ENCODE results near the gene NCOA7. TPM values are rescaled to one million over a fixed set of nuclear protein-coding genes. Genes with fewer than 3 reads are reported as not detected.
"Not testable (repeated sequence)": the region's sequence is repeated elsewhere in the genome, so short reads cannot be mapped to it uniquely, and the experiment has no call there.

The NCOA7 gene
- total and polyA plus RNA-seq, 5 experiments from 2014 or later: 9.4 to 48.0 (median 16.5) TPM

- POLR2A ChIA-PET, H3K9me3 Mint-ChIP-seq, H3K27me3 Mint-ChIP-seq, H3K4me3 Mint-ChIP-seq, ATAC-seq, H3K4me1 Mint-ChIP-seq, DNase-seq, H3K27ac Mint-ChIP-seq: not testable (repeated sequence)
- H3K36me3 Mint-ChIP-seq: peaks cover 7 to 30% (median 10%) of the 10 kb centered on the region in 3 donors
Measured at GRCh38 chr6:125911051-125911451, 120.3 kb downstream of the NCOA7 start.

- H3K9me3 Mint-ChIP-seq, POLR2A ChIA-PET, H3K27me3 Mint-ChIP-seq, H3K4me1 Mint-ChIP-seq, H3K4me3 Mint-ChIP-seq, ATAC-seq, DNase-seq, H3K27ac Mint-ChIP-seq: not testable (repeated sequence)
- peaks cover 7 to 43% (median 17%) of the 10 kb centered on the region in 3 donors for H3K36me3 Mint-ChIP-seq
Measured at GRCh38 chr6:125912430-125912829, 121.7 kb downstream of the NCOA7 start.

- H3K27me3 Mint-ChIP-seq: no peaks in the 10 kb centered on the region
- DNase-seq: no peak
- POLR2A ChIA-PET: no interaction called here
- ATAC-seq: no peak
- no peaks in the 10 kb centered on the region for H3K9me3 Mint-ChIP-seq
- H3K4me3 Mint-ChIP-seq: no peak overlapping the region
- H3K27ac Mint-ChIP-seq: no peak overlapping the region
- H3K4me1 Mint-ChIP-seq: peaks cover 4 to 11% (median 6%) of the 10 kb centered on the region in 4 donors
- peaks cover 7 to 48% (median 20%) of the 10 kb centered on the region in 3 donors for H3K36me3 Mint-ChIP-seq
Measured at GRCh38 chr6:125913145-125913544, 122.4 kb downstream of the NCOA7 start.

GRCh38 chr6:125913864-125914351 lies 123.1 kb downstream of the NCOA7 start:
- Mint-ChIP-seq H3K27ac (peak overlapping the region in 1 of 10 donors; percentile 71), H3K9me3 (no peaks in the 10 kb centered on the region), H3K27me3 (no peaks in the 10 kb centered on the region), H3K4me3 (no peak overlapping the region), H3K36me3 (peaks cover 7 to 48% (median 20%) of the 10 kb centered on the region in 3 donors), H3K4me1 (peaks cover 7 to 19% (median 13%) of the 10 kb centered on the region in 4 donors)
- ATAC-seq (no peak), DNase-seq (no peak)
- POLR2A ChIA-PET: no interaction called here

GRCh38 chr6:125918230-125918629 lies 127.5 kb downstream of the NCOA7 start:
- H3K27ac Mint-ChIP-seq: peak overlapping the region in 7 of 10 donors; percentile 1 to 90 (median 88)
- H3K27me3 Mint-ChIP-seq: no peaks in the 10 kb centered on the region
- H3K4me1 Mint-ChIP-seq: peaks cover 10 to 27% (median 19%) of the 10 kb centered on the region in 4 donors
- no peak for DNase-seq
- H3K4me3 Mint-ChIP-seq: peak overlapping the region in 2 of 10 donors; percentile 16 to 43
- peaks cover 10 to 66% (median 24%) of the 10 kb centered on the region in 3 donors for H3K36me3 Mint-ChIP-seq
- no peak for ATAC-seq
- no peaks in the 10 kb centered on the region for H3K9me3 Mint-ChIP-seq
- POLR2A ChIA-PET: interaction anchor here (2.3 kb wide), 1 partner anchor 128 kb away, joined by 6 read pairs; the partner anchor contains the start of gene NCOA7

- DNase-seq: peak in 7 of 10 donors; percentile 1 to 47 (median 20)
- H3K36me3 Mint-ChIP-seq: peaks cover 13 to 72% (median 26%) of the 10 kb centered on the region in 3 donors
- H3K9me3 Mint-ChIP-seq: no peaks in the 10 kb centered on the region
- POLR2A ChIA-PET: interaction anchor here (1.5 kb wide), 1 partner anchor 128 kb away, joined by 4 read pairs; the partner anchor contains the start of gene NCOA7
- H3K27me3 Mint-ChIP-seq: no peaks in the 10 kb centered on the region
- peak; percentile 87 to 98 for ATAC-seq
- peak overlapping the region; percentile 46 to 90 (median 83) for H3K27ac Mint-ChIP-seq
- H3K4me3 Mint-ChIP-seq: peak overlapping the region; percentile 13 to 83 (median 44)
- H3K4me1 Mint-ChIP-seq: peaks cover 10 to 27% (median 19%) of the 10 kb centered on the region in 4 donors
Measured at GRCh38 chr6:125918681-125919566, 128.2 kb downstream of the NCOA7 start.

- Mint-ChIP-seq H3K4me1 (peaks cover 10 to 27% (median 19%) of the 10 kb centered on the region in 4 donors), H3K9me3 (no peaks in the 10 kb centered on the region), H3K27me3 (no peaks in the 10 kb centered on the region), H3K27ac (peak overlapping the region in 3 of 10 donors; percentile 88 to 90 (median 88)), H3K36me3 (peaks cover 13 to 78% (median 28%) of the 10 kb centered on the region in 3 donors), H3K4me3 (peak overlapping the region in 2 of 10 donors; percentile 74 to 83)
- ATAC-seq (no peak), DNase-seq (no peak)
- POLR2A ChIA-PET: interaction anchor here (1.5 kb wide), 1 partner anchor 129 kb away, joined by 4 read pairs; the partner anchor contains the start of gene NCOA7
Measured at GRCh38 chr6:125919618-125920017, 128.9 kb downstream of the NCOA7 start.

- ATAC-seq (no peak), DNase-seq (no peak)
- H3K4me3 Mint-ChIP-seq: no peak overlapping the region
- no peaks in the 10 kb centered on the region for H3K27me3 Mint-ChIP-seq
- peaks cover 6 to 68% (median 11%) of the 10 kb centered on the region in 3 donors for H3K36me3 Mint-ChIP-seq
- no peaks in the 10 kb centered on the region for H3K9me3 Mint-ChIP-seq
- H3K27ac Mint-ChIP-seq: no peak overlapping the region
- H3K4me1 Mint-ChIP-seq: peaks cover 6 to 27% (median 18%) of the 10 kb centered on the region in 4 donors
- POLR2A ChIA-PET: no interaction called here
Measured at GRCh38 chr6:125922322-125922860, 131.6 kb downstream of the NCOA7 start.

GRCh38 chr6:125923366-125923877 lies 132.7 kb downstream of the NCOA7 start:
- no peaks in the 10 kb centered on the region for H3K27me3 Mint-ChIP-seq
- peaks cover 6 to 17% (median 10%) of the 10 kb centered on the region in 4 donors for H3K4me1 Mint-ChIP-seq
- H3K4me3 Mint-ChIP-seq: no peak overlapping the region
- no peak for DNase-seq
- no peak overlapping the region for H3K27ac Mint-ChIP-seq
- ATAC-seq: no peak
- POLR2A ChIA-PET: no interaction called here
- H3K36me3 Mint-ChIP-seq: peaks cover 11 to 72% (median 19%) of the 10 kb centered on the region in 3 donors
- H3K9me3 Mint-ChIP-seq: no peaks in the 10 kb centered on the region

- no peak for DNase-seq
- no peaks in the 10 kb centered on the region for H3K27me3 Mint-ChIP-seq
- no peak overlapping the region for H3K4me3 Mint-ChIP-seq
- POLR2A ChIA-PET: no interaction called here
- no peaks in the 10 kb centered on the region for H3K9me3 Mint-ChIP-seq
- ATAC-seq: no peak
- H3K36me3 Mint-ChIP-seq: peaks cover 13 to 74% (median 22%) of the 10 kb centered on the region in 3 donors
- peak overlapping the region in 1 of 10 donors; percentile 12 for H3K27ac Mint-ChIP-seq
- H3K4me1 Mint-ChIP-seq: peaks cover under 1 to 9% (median 2%) of the 10 kb centered on the region in 4 donors
Measured at GRCh38 chr6:125924169-125924568, 133.4 kb downstream of the NCOA7 start.

- DNase-seq: no peak
- ATAC-seq: no peak
- Mint-ChIP-seq H3K27me3 (no peaks in the 10 kb centered on the region), H3K9me3 (no peaks in the 10 kb centered on the region), H3K27ac (peak overlapping the region in 2 of 10 donors; percentile 22 to 40), H3K36me3 (peaks cover 13 to 72% (median 26%) of the 10 kb centered on the region in 3 donors), H3K4me3 (no peak overlapping the region), H3K4me1 (peaks cover 0 to 5% (median 0%) of the 10 kb centered on the region in 4 donors)
- POLR2A ChIA-PET: no interaction called here
Measured at GRCh38 chr6:125924697-125925358, 134.1 kb downstream of the NCOA7 start.

- no peak for ATAC-seq
- Mint-ChIP-seq H3K27ac (no peak overlapping the region), H3K36me3 (peaks cover 13 to 62% (median 33%) of the 10 kb centered on the region in 3 donors), H3K4me3 (no peak overlapping the region), H3K4me1 (no peaks in the 10 kb centered on the region), H3K9me3 (no peaks in the 10 kb centered on the region), H3K27me3 (no peaks in the 10 kb centered on the region)
- DNase-seq: no peak
- POLR2A ChIA-PET: no interaction called here
Measured at GRCh38 chr6:125926711-125927110, 136.0 kb downstream of the NCOA7 start.
